ENCODE measurements around the gene OLFML2B.

OLFML2B gene

GRCh38 chr1:161986328-161986727 lies 37.3 kb downstream of the OLFML2B start:
- TF ChIP-seq TSHZ1 (tag by site-specific recombination; IDR thresholded peaks at IDR 0.05; ENCODE audit: borderline replicate concordance) (no peak), ZNF16 (tag by site-specific recombination; IDR thresholded peaks at IDR 0.05; ENCODE audit: low read depth) (no peak), ZSCAN23 (tag by site-specific recombination; IDR thresholded peaks at IDR 0.05) (no peak), RBAK (tag by site-specific recombination; IDR thresholded peaks at IDR 0.05) (no peak), ZNF645 (tag by site-specific recombination; IDR thresholded peaks at IDR 0.05) (no peak), ZNF37A (tag by site-specific recombination; IDR thresholded peaks at IDR 0.05) (no peak), ZNF830 (tag by site-specific recombination; IDR thresholded peaks at IDR 0.05; ENCODE audit: low read depth) (no peak), ATF2 (tag by site-specific recombination; IDR thresholded peaks at IDR 0.05; ENCODE audit: low read depth) (no peak), ZNF391 (tag by site-specific recombination; IDR thresholded peaks at IDR 0.05; ENCODE audit: borderline replicate concordance, low read depth) (no peak), REST (tag by site-specific recombination; IDR thresholded peaks at IDR 0.05) (no peak), ZNF350 (tag by site-specific recombination; IDR thresholded peaks at IDR 0.05) (no peak), ZNF664 (tag by site-specific recombination; IDR thresholded peaks at IDR 0.05) (no peak), WT1 (tag by site-specific recombination; IDR thresholded peaks at IDR 0.05) (no peak), ZNF311 (tag by site-specific recombination; IDR thresholded peaks at IDR 0.05; ENCODE audit: borderline replicate concordance) (no peak)
- Histone ChIP-seq H3K9me3 (ENCODE audit: control insufficient read depth, insufficient read depth, low read depth, low read length) (no peaks in the 10 kb centered on the region), H3K36me3 (ENCODE audit: control insufficient read depth in 2 of 2, insufficient read depth in 1 of 2, low read length in 2 of 2) (no peaks in the 10 kb centered on the region), H3K4me1 (ENCODE audit: control insufficient read depth, insufficient read depth, low read length) (no peaks in the 10 kb centered on the region), H3K4me3 (ENCODE audit: low read depth, low read length) (no peak overlapping the region), H3K27ac (ENCODE audit: extremely low read depth, low read depth, low read length) (no peak overlapping the region)
- ChIA-PET POLR2A (no interaction called here), CTCF (interaction anchor here (0.9 kb wide), 1 partner anchor 29 kb away, joined by 3 read pairs; no protein-coding TSS in a partner anchor)

- Histone ChIP-seq H3K9me3 (ENCODE audit: control insufficient read depth, insufficient read depth, low read depth, low read length) (no peaks in the 10 kb centered on the region), H3K36me3 (ENCODE audit: control insufficient read depth in 2 of 2, insufficient read depth in 1 of 2, low read length in 2 of 2) (no peaks in the 10 kb centered on the region), H3K4me3 (ENCODE audit: low read depth, low read length) (no peak overlapping the region), H3K4me1 (ENCODE audit: control insufficient read depth, insufficient read depth, low read length) (no peaks in the 10 kb centered on the region), H3K27ac (ENCODE audit: extremely low read depth, low read depth, low read length) (no peak overlapping the region)
- ChIA-PET CTCF (no interaction called here), POLR2A (no interaction called here)
- TF ChIP-seq ZNF654 (tag by site-specific recombination; IDR thresholded peaks at IDR 0.05; ENCODE audit: low read depth) (no peak), ZNF155 (tag by site-specific recombination; IDR thresholded peaks at IDR 0.05) (no peak), ZNF645 (tag by site-specific recombination; IDR thresholded peaks at IDR 0.05) (no peak), ZNF777 (tag by site-specific recombination; IDR thresholded peaks at IDR 0.05; ENCODE audit: borderline replicate concordance) (no peak), ZBTB21 (tag by site-specific recombination; IDR thresholded peaks at IDR 0.05) (no peak), ZNF157 (tag by site-specific recombination; IDR thresholded peaks at IDR 0.05) (no peak)
Measured at GRCh38 chr1:161985301-161985822, 38.3 kb downstream of the OLFML2B start.

All from HEK293 (cell line).